Fibroblast of the aortic adventitia (primary cell): ENCODE measurements around the gene GAREM2. TPM values are rescaled to one million over a fixed set of nuclear protein-coding genes. Genes with fewer than 3 reads are reported as not detected.

ENCODE experiments used
- DNase-seq: peaks from one replicate; pipeline ENCODE4 v3.0.0-alpha.2; 2010; ENCODE audit warnings: low read depth
- H3K4me3 ChIP-seq: 2 replicates; pipeline ENCODE4 v1.5.1; 2011; ENCODE audit warnings: low read depth, mild to moderate bottlenecking, control low read depth, low read length, moderate library complexity
- total RNA-seq: library from RNA; depleted of rRNA; stranded (reverse); fragments of >200 nt; gene quantifications from 2 replicates; pipeline ENCODE4 v1.2.3, GENCODE V29; 2012; ENCODE audit warnings: low replicate concordance
- TF ChIP-seq, protein P1 (sequence below): IDR thresholded peaks from 2 replicates; pipeline ENCODE4 v1.5.1; 2011; ENCODE audit warnings: mild to moderate bottlenecking, low read length, control low read depth, inconsistent platforms; ENCODE audit not compliant: insufficient read depth

Gene GAREM2
- total RNA-seq, 1 donor, result 2.4 TPM

DNA sequence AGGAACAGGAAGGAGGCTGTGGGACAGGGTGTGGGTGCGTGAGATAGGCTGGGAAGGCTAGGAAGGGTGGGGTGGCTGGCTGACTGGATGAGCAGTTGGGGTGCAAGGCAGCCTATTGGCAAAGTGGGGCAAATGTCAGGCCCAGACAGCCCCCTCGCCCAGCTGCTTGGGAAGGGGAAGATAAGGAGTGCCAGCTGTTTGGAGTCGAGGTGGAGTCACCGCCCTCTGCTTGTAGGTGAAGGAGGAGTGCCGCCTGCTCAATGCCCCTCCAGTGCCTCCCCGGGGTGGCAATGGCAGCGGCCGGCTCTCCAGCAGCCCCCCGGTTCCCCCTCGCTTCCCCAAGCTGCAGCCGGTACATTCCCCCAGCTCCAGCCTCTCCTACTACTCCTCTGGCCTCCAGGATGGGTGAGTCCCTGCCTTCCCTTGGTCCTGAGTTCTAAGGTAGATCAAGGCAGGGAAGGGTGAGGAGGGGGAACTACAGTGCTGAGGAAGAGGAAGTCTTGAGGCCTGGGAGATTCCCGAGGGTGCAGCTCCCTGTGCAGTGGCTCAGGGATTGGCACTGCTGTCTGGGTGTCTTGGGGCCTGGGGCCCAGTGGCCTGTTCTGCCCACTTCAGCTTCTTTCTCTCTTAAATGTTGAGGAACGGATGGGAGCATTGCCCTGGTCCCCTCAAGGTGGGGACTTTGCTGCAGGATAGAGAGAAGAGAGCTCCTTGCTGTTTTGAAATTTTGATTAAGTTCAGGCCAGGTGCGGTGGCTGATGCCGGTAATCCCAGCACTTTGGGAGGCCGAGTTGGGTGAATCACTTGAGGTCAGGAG, 13.3 kb downstream of the GAREM2 start:
- H3K4me3 ChIP-seq, result peak overlapping the region; percentile 69
- no peak for DNase-seq
- TF ChIP-seq, protein P1, sequence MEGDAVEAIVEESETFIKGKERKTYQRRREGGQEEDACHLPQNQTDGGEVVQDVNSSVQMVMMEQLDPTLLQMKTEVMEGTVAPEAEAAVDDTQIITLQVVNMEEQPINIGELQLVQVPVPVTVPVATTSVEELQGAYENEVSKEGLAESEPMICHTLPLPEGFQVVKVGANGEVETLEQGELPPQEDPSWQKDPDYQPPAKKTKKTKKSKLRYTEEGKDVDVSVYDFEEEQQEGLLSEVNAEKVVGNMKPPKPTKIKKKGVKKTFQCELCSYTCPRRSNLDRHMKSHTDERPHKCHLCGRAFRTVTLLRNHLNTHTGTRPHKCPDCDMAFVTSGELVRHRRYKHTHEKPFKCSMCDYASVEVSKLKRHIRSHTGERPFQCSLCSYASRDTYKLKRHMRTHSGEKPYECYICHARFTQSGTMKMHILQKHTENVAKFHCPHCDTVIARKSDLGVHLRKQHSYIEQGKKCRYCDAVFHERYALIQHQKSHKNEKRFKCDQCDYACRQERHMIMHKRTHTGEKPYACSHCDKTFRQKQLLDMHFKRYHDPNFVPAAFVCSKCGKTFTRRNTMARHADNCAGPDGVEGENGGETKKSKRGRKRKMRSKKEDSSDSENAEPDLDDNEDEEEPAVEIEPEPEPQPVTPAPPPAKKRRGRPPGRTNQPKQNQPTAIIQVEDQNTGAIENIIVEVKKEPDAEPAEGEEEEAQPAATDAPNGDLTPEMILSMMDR, result no peak

DNA sequence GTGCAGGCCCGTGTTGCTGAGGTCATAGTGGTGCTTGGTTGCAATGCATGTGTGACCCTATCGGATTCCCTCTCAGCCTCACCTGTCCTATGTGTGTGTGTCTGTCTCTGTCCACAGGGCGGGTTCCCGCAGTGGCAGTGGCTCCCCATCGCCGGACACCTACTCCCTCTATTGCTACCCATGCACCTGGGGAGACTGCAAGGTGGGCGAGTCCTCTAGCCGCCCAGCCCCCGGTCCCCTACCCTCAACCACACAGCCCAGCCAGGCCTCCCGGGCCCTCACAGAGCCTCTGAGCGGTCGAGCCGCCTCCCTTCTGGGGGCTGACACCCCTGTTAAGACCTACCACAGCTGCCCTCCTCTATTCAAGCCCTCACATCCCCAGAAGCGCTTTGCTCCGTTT, 14.2 kb downstream of the GAREM2 start:
- no peak for DNase-seq
- no peak overlapping the region for H3K4me3 ChIP-seq
- TF ChIP-seq, protein P1, result no peak

DNA sequence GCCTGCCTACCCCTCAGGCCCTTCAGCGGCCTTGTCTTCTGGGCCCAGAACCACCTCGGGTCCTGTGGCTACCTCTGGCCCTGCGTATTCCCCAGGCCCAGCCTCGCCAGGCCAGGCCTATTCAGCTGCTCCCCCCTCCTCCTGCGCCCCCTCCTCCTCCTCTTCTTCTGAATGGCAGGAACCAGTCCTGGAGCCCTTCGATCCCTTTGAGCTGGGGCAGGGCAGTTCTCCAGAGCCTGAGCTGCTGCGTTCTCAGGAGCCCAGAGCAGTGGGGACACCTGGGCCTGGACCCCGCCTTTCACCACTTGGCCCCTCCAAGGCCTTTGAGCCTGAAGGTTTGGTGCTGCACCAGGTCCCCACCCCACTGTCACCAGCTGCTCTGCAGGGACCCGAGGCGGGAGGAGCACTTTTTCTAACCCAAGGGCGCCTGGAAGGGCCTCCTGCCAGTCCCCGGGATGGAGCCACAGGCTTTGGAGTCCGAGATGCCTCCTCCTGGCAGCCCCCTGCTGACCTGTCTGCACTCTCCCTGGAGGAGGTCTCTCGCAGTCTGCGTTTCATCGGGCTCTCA, 14.7 kb downstream of the GAREM2 start:
- TF ChIP-seq, protein P1, result no peak
- no peak for DNase-seq
- H3K4me3 ChIP-seq, result no peak overlapping the region

DNA sequence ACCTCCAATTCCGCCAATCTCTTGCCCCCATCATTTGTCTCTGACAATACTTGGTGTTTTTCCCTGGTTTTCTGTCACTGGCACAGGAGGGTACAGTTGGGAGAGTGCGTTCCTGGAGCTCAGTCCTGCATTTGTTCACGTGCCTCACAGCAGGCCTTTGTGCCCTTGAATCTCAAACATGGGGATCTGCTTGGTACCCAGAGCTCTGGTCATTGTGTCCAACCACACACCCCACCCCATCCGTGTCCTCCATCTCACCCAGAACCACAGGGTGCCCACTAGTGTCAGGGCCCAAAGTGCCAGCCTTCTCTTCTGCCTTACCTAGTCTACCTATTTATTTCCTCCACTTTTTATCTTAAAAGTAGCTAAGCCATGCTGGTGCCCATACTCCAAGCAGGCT, 16.2 kb downstream of the GAREM2 start:
- TF ChIP-seq, protein P1, result no peak
- H3K4me3 ChIP-seq, result no peak overlapping the region
- DNase-seq, result no peak

DNA sequence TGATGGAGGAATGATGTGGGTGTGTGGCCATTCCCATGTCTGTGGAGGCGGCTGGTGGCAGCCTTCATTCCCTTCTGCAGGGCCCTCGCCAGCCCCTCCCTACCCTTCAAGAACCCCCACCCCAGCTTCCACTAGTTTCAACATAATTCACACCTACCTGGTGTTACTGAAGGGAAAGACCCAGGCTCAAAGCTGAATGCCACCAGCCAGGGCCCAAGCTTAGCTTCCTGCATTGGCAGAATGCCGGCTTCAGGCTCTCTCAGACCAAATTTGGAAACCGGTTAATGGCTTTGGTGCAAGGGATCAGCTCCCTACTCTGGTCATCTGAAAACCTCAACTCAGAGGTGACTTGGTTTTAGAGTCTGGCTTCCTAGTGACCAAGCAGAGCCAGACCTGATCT, 16.9 kb downstream of the GAREM2 start:
- H3K4me3 ChIP-seq, result no peak overlapping the region
- TF ChIP-seq, protein P1, result no peak
- DNase-seq, result no peak

DNA sequence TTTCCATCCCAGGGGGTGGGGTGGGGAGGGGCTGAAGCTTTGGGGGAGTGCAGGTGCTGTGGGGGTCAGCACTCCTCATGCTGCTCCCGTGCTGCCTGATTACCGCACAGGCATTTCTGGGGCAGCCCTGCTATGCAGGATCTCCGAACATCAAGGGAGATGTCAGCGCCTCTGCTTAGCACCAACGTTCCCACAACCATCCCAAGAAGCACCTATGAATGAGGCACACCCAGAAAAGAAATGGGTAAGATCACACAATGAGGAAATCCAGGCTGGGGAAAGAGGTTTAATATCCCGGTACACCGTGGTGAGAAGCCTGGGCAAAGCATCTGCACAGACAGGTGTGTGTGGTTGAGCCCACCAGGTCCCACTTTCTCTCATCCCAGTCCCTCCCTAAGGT, 17.5 kb downstream of the GAREM2 start:
- DNase-seq, result no peak
- TF ChIP-seq, protein P1, result no peak

More for the DNA sequence above, 17.5 kb downstream of the GAREM2 start:
- no peak overlapping the region for H3K4me3 ChIP-seq
